GM23338 (cell line): ENCODE measurements around the gene ASB16. TPM values are rescaled to one million over a fixed set of nuclear protein-coding genes. Genes with fewer than 3 reads are reported as not detected.

ENCODE experiments used
- ATAC-seq: fragments of 200-7000 bp; cut with Tn5 transposase; 3 replicates; pipeline ENCODE4 v1.9.1; 2020
- DNase-seq: peaks from one replicate; pipeline ENCODE4 v3.0.0-alpha.2; 2015; ENCODE audit warnings: low spot score
- H2AFZ ChIP-seq: fragments of 200-600 bp; sonication (generic); 2 replicates; pipeline ENCODE4 v1.8.0; 2016; ENCODE audit warnings: antibody characterized with exemption, mild to moderate bottlenecking, moderate library complexity
- H3F3A ChIP-seq: fragments of 200-600 bp; sonication (generic); replicated peaks from 2 replicates; pipeline ENCODE4 v1.8.0; 2017; ENCODE audit warnings: antibody characterized with exemption, mixed run types, low read depth
- H3K27ac ChIP-seq: fragments of 200-600 bp; sonication (generic); 2 replicates; pipeline ENCODE4 v1.6.1; 2016; ENCODE audit warnings: low read depth
- H3K27me3 ChIP-seq: fragments of 200-600 bp; sonication (generic); 2 replicates; pipeline ENCODE4 v1.8.0; 2016; ENCODE audit warnings: mild to moderate bottlenecking, mixed run types, moderate library complexity; ENCODE audit not compliant: insufficient read depth
- H3K36me3 ChIP-seq: fragments of 200-600 bp; sonication (generic); 2 replicates; pipeline ENCODE4 v1.8.0; 2016; ENCODE audit warnings: mild to moderate bottlenecking; ENCODE audit not compliant: insufficient read depth
- H3K4me1 ChIP-seq: fragments of 200-600 bp; sonication (generic); 2 replicates; pipeline ENCODE4 v1.8.0; 2016; ENCODE audit warnings: mild to moderate bottlenecking, moderate library complexity; ENCODE audit not compliant: insufficient read depth
- H3K4me2 ChIP-seq: fragments of 200-600 bp; sonication (generic); 2 replicates; pipeline ENCODE4 v1.7.1; 2017; ENCODE audit warnings: mixed run types
- H3K4me3 ChIP-seq: fragments of 200-600 bp; sonication (generic); 2 replicates; pipeline ENCODE4 v1.6.1; 2016; ENCODE audit warnings: mixed run types
- H3K79me2 ChIP-seq: fragments of 200-600 bp; sonication (generic); replicated peaks from 2 replicates; pipeline ENCODE4 v1.8.0; 2017; ENCODE audit warnings: mild to moderate bottlenecking; ENCODE audit not compliant: insufficient read depth
- H3K9me2 ChIP-seq: fragments of 200-600 bp; sonication (generic); 2 replicates; pipeline ENCODE4 v1.8.0; 2017; ENCODE audit not compliant: insufficient read depth
- H4K20me1 ChIP-seq: fragments of 200-600 bp; sonication (generic); replicated peaks from 2 replicates; pipeline ENCODE4 v1.8.0; 2017; ENCODE audit warnings: mild to moderate bottlenecking; ENCODE audit not compliant: insufficient read depth
- H3K27ac Mint-ChIP-seq: 2 replicates; pipeline ENCODE4 v1.8.0; 2020; ENCODE audit warnings: inconsistent platforms, mild to moderate bottlenecking, moderate library complexity, mixed read lengths
- H3K27me3 Mint-ChIP-seq: 3 replicates; pipeline ENCODE4 v1.8.0; 2022; ENCODE audit warnings: low read depth, mild to moderate bottlenecking, moderate library complexity, mixed read lengths, inconsistent platforms; ENCODE audit not compliant: insufficient read depth, poor library complexity
- H3K36me3 Mint-ChIP-seq: 3 replicates; pipeline ENCODE4 v1.8.0; 2021; ENCODE audit warnings: low read depth, mild to moderate bottlenecking, inconsistent platforms, moderate library complexity, mixed read lengths
- H3K4me1 Mint-ChIP-seq: 3 replicates; pipeline ENCODE4 v1.8.0; 2020; ENCODE audit warnings: mild to moderate bottlenecking, inconsistent platforms, mixed read lengths
- H3K4me3 Mint-ChIP-seq: 3 replicates; pipeline ENCODE4 v1.8.0; 2021; ENCODE audit warnings: moderate library complexity, mild to moderate bottlenecking, inconsistent platforms, mixed read lengths
- H3K9me3 Mint-ChIP-seq: 3 replicates; pipeline ENCODE4 v1.8.0; 2020; ENCODE audit warnings: moderate library complexity, mild to moderate bottlenecking, inconsistent platforms, mixed read lengths
- JUNB ChIP-seq: IDR thresholded peaks from one replicate; pipeline ENCODE4 v1.6.1; 2016; ENCODE audit warnings: antibody characterized with exemption; ENCODE audit not compliant: unreplicated experiment
- NANOG ChIP-seq: IDR thresholded peaks from 2 replicates; pipeline ENCODE4 v1.6.1; 2016; ENCODE audit warnings: antibody characterized with exemption, borderline replicate concordance
- ZNF331 ChIP-seq: fragments of 250-450 bp; sonication (Bioruptor Pico); IDR thresholded peaks from 2 replicates; pipeline ENCODE4 v1.5.0; 2020; ENCODE audit warnings: low read depth, mild to moderate bottlenecking, moderate library complexity
- polyA plus RNA-seq: library from polyadenylated mRNA; unstranded; fragments of >200 nt; fragmentation: Nextera tagmentation; extraction: Ambion mirVana; gene quantifications from 2 replicates; pipeline ENCODE4 v1.2.1, GENCODE V29; 2016
- total RNA-seq: library from RNA; depleted of rRNA; stranded (reverse); fragments of >200 nt; shearing (Covaris generic); gene quantifications from 2 replicates; pipeline ENCODE4 v1.2.3, GENCODE V29; 2014
- TF ChIP-seq, protein P1 (sequence below): fragments of 250-450 bp; sonication (Bioruptor Pico); IDR thresholded peaks from 2 replicates; pipeline ENCODE4 v1.5.0; 2020; ENCODE audit warnings: mild to moderate bottlenecking, moderate library complexity

ASB16 gene
- total and polyA plus RNA-seq, 2 experiments from 2014 or later = 0.47 TPM; not detected in 1

- TF ChIP-seq, protein P1, sequence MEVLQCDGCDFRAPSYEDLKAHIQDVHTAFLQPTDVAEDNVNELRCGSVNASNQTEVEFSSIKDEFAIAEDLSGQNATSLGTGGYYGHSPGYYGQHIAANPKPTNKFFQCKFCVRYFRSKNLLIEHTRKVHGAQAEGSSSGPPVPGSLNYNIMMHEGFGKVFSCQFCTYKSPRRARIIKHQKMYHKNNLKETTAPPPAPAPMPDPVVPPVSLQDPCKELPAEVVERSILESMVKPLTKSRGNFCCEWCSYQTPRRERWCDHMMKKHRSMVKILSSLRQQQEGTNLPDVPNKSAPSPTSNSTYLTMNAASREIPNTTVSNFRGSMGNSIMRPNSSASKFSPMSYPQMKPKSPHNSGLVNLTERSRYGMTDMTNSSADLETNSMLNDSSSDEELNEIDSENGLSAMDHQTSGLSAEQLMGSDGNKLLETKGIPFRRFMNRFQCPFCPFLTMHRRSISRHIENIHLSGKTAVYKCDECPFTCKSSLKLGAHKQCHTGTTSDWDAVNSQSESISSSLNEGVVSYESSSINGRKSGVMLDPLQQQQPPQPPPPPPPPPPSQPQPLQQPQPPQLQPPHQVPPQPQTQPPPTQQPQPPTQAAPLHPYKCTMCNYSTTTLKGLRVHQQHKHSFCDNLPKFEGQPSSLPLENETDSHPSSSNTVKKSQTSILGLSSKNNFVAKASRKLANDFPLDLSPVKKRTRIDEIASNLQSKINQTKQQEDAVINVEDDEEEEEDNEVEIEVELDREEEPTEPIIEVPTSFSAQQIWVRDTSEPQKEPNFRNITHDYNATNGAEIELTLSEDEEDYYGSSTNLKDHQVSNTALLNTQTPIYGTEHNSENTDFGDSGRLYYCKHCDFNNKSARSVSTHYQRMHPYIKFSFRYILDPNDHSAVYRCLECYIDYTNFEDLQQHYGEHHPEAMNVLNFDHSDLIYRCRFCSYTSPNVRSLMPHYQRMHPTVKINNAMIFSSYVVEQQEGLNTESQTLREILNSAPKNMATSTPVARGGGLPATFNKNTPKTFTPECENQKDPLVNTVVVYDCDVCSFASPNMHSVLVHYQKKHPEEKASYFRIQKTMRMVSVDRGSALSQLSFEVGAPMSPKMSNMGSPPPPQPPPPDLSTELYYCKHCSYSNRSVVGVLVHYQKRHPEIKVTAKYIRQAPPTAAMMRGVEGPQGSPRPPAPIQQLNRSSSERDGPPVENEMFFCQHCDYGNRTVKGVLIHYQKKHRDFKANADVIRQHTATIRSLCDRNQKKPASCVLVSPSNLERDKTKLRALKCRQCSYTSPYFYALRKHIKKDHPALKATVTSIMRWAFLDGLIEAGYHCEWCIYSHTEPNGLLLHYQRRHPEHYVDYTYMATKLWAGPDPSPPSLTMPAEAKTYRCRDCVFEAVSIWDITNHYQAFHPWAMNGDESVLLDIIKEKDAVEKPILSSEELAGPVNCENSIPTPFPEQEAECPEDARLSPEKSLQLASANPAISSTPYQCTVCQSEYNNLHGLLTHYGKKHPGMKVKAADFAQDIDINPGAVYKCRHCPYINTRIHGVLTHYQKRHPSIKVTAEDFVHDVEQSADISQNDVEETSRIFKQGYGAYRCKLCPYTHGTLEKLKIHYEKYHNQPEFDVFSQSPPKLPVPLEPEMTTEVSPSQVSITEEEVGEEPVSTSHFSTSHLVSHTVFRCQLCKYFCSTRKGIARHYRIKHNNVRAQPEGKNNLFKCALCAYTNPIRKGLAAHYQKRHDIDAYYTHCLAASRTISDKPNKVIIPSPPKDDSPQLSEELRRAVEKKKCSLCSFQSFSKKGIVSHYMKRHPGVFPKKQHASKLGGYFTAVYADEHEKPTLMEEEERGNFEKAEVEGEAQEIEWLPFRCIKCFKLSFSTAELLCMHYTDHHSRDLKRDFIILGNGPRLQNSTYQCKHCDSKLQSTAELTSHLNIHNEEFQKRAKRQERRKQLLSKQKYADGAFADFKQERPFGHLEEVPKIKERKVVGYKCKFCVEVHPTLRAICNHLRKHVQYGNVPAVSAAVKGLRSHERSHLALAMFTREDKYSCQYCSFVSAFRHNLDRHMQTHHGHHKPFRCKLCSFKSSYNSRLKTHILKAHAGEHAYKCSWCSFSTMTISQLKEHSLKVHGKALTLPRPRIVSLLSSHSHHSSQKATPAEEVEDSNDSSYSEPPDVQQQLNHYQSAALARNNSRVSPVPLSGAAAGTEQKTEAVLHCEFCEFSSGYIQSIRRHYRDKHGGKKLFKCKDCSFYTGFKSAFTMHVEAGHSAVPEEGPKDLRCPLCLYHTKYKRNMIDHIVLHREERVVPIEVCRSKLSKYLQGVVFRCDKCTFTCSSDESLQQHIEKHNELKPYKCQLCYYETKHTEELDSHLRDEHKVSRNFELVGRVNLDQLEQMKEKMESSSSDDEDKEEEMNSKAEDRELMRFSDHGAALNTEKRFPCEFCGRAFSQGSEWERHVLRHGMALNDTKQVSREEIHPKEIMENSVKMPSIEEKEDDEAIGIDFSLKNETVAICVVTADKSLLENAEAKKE (CRISPR knock-in tag) = no peak
These were observed 15.0 kb upstream of the ASB16 start (continued) for GRCh38 chr17:44155488-44155887.

DNA sequence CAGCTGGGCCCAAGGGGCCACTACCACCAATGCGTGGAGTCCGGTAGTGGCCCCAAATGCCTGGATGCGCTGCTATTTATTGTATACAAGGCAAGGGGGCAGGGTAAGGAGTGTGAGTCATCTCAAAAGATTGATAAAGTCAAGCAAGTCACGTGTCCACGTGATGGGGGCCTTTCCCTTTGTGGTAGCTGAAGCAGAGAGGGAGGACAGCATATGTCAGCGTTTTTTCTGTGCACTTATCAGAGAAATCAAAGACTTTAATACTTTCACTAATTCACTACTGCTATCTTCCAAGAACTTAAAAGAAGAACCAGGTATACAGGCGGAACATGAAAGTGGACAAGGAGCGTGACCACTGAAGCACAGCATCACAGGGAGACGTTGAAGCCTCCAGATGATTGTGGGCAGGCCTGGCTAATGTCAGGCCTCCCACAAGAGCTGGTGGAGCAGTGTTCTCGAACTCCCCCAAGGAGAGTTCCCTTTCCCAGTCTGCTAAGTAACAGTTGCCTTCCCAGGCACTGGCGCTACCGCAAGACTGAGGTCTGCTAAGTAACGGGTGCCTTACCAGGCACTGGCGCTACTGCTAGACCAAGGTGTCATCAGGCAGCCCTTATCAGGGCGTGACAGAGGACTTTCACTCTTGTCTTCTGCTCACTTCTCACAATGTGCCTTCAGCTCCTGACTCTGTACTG, 10.8 kb upstream of the ASB16 start:
- H3K27me3 Mint-ChIP-seq = peaks cover 2% of the 10 kb centered on the region
- H3K4me2 ChIP-seq = no peak overlapping the region

GRCh38 chr17:44164476-44164875, 6.0 kb upstream of the ASB16 start:
- H3K4me1 Mint-ChIP-seq = peaks cover 9% of the 10 kb centered on the region
- H3K27me3 Mint-ChIP-seq = peaks cover 2% of the 10 kb centered on the region
- DNase-seq (no peak), ATAC-seq (no peak)
- Histone ChIP-seq H2AFZ (no peak overlapping the region), H3F3A (no peaks in the 10 kb centered on the region; the same call in none of the 2 replicates), H3K79me2 (no peaks in the 10 kb centered on the region), H3K9me2 (no peaks in the 10 kb centered on the region), H3K36me3 (peaks cover 3% of the 10 kb centered on the region; the same call in 1 of the 2 replicates), H3K4me3 (no peak overlapping the region), H4K20me1 (no peaks in the 10 kb centered on the region), H3K27me3 (no peaks in the 10 kb centered on the region), H3K4me2 (no peak overlapping the region), H3K27ac (no peak overlapping the region), H3K4me1 (no peaks in the 10 kb centered on the region)
- no peaks in the 10 kb centered on the region for H3K9me3 Mint-ChIP-seq
- H3K4me3 Mint-ChIP-seq = no peak overlapping the region
- no peak overlapping the region for H3K27ac Mint-ChIP-seq
- H3K36me3 Mint-ChIP-seq = peaks cover 28% of the 10 kb centered on the region
- TF ChIP-seq JUNB = no peak
- TF ChIP-seq ZNF331 (CRISPR knock-in tag) = no peak
- TF ChIP-seq, protein P1 (CRISPR knock-in tag) = no peak

More for the DNA sequence above, 10.8 kb upstream of the ASB16 start:
- no peak overlapping the region for H3K4me3 ChIP-seq
- H2AFZ ChIP-seq = no peak overlapping the region
- H3K27ac Mint-ChIP-seq = no peak overlapping the region
- H3K9me2 ChIP-seq = no peaks in the 10 kb centered on the region
- H3K9me3 Mint-ChIP-seq = no peaks in the 10 kb centered on the region
- H3K4me3 Mint-ChIP-seq = no peak overlapping the region
- no peaks in the 10 kb centered on the region for H3K4me1 ChIP-seq
- no peaks in the 10 kb centered on the region for H3K27me3 ChIP-seq
- H3K4me1 Mint-ChIP-seq = no peaks in the 10 kb centered on the region
- H3K27ac ChIP-seq = no peak overlapping the region
- ATAC-seq (no peak), DNase-seq (no peak)
- no peaks in the 10 kb centered on the region; the same call in none of the 2 replicates for H4K20me1 ChIP-seq
- peaks cover 17% of the 10 kb centered on the region for H3K36me3 ChIP-seq
- H3F3A ChIP-seq = no peaks in the 10 kb centered on the region; the same call in 1 of the 2 replicates
- no peak for TF ChIP-seq NANOG
- peaks cover 63% of the 10 kb centered on the region for H3K36me3 Mint-ChIP-seq
- H3K79me2 ChIP-seq = no peaks in the 10 kb centered on the region
